GM19351 (cell line): ENCODE measurements around the gene SPATC1L.
"Not testable (repeated sequence)": the region's sequence is repeated elsewhere in the genome, so short reads cannot be mapped to it uniquely, and the experiment has no call there.

ENCODE experiments used
- ATAC-seq: cut with Tn5 transposase; IDR thresholded peaks from one replicate; pipeline ENCODE4 v1.9.1; 2021; ENCODE audit warnings: mild to moderate bottlenecking, moderate library complexity; ENCODE audit not compliant: unreplicated experiment

SPATC1L gene

GRCh38 chr21:46183910-46184624, at the start of gene SPATC1L:
Gene SPATC1L, minus strand, starts transcription at chr21:46184459. Its CDS starts 1,643 bp downstream, at chr21:46182816.
- peak; percentile 68 for ATAC-seq

- ATAC-seq = no peak
These were observed 45.6 kb upstream of the SPATC1L start for GRCh38 chr21:46229923-46230260.

- peak; percentile 30 for ATAC-seq
These were observed 45.1 kb upstream of the SPATC1L start for GRCh38 chr21:46229133-46229922.

- peak; percentile 83 for ATAC-seq
These were observed 44.2 kb upstream of the SPATC1L start, which contains the start of gene LSS for GRCh38 chr21:46228345-46229051. Gene LSS, minus strand, starts transcription at chr21:46228774. Its CDS starts 29 bp downstream, at chr21:46228745.

GRCh38 chr21:46227811-46228344, 43.6 kb upstream of the SPATC1L start:
- no peak for ATAC-seq

GRCh38 chr21:46226920-46227599, 42.8 kb upstream of the SPATC1L start:
- ATAC-seq = no peak

- no peak for ATAC-seq
These were observed 41.9 kb upstream of the SPATC1L start for GRCh38 chr21:46226146-46226545.

GRCh38 chr21:46223661-46224060, 39.4 kb upstream of the SPATC1L start:
- ATAC-seq = not testable (repeated sequence)

- ATAC-seq = no peak
These were observed 39.0 kb upstream of the SPATC1L start for GRCh38 chr21:46223217-46223616.

GRCh38 chr21:46222436-46223116, 38.3 kb upstream of the SPATC1L start:
- ATAC-seq = no peak

GRCh38 chr21:46221664-46222435, 37.6 kb upstream of the SPATC1L start:
- ATAC-seq = no peak

- ATAC-seq = no peak
These were observed 36.6 kb upstream of the SPATC1L start for GRCh38 chr21:46220847-46221246.

- ATAC-seq = no peak
These were observed 36.1 kb upstream of the SPATC1L start for GRCh38 chr21:46220275-46220810.

- ATAC-seq = no peak
These were observed 35.5 kb upstream of the SPATC1L start for GRCh38 chr21:46219591-46220239.

- ATAC-seq = no peak
These were observed 34.8 kb upstream of the SPATC1L start for GRCh38 chr21:46218906-46219590.

GRCh38 chr21:46217511-46218196, 33.4 kb upstream of the SPATC1L start:
- ATAC-seq = no peak

GRCh38 chr21:46216132-46216747, 32.0 kb upstream of the SPATC1L start:
- no peak for ATAC-seq
